Lower lobe of right lung (tissue), 2 donors: ENCODE measurements around the gene PDZD4. TPM values are rescaled to one million over a fixed set of nuclear protein-coding genes. Genes with fewer than 3 reads are reported as not detected.

ENCODE experiments used
- ATAC-seq, 2 donors: fragments of 200-7000 bp; cut with Tn5 transposase; one replicate each; pipeline ENCODE4 v1.9.1; 2020 to 2022; ENCODE audit warnings: mild to moderate bottlenecking in 2 of 2, moderate library complexity in 2 of 2
- DNase-seq: peaks from one replicate; pipeline ENCODE4 v3.0.0-alpha.2; 2020
- H3K27ac ChIP-seq: fragments of 200-600 bp; one replicate; pipeline ENCODE4 v1.8.0; 2022
- H3K27me3 ChIP-seq: fragments of 200-600 bp; one replicate; pipeline ENCODE4 v1.8.0; 2022; ENCODE audit warnings: low read depth
- H3K36me3 ChIP-seq: fragments of 200-600 bp; one replicate; pipeline ENCODE4 v1.8.0; 2022; ENCODE audit warnings: mild to moderate bottlenecking
- H3K4me1 ChIP-seq: fragments of 200-600 bp; one replicate; pipeline ENCODE4 v1.8.0; 2022
- H3K4me3 ChIP-seq: fragments of 200-600 bp; one replicate; pipeline ENCODE4 v1.8.0; 2022; ENCODE audit warnings: mild to moderate bottlenecking
- H3K9me3 ChIP-seq: fragments of 200-600 bp; one replicate; pipeline ENCODE4 v1.8.0; 2022
- intact Hi-C: fragments of 100-400 bp; cut with DNase I; formaldehyde crosslinking; loops from one replicate; pipeline ENCODE4 v1.11.0; 2022
- total RNA-seq: library from RNA; stranded (reverse); fragmentation: NEBNext Ultra II Directional; extraction: Animal tissue kit (Norgen Biotek cat#: 25700); gene quantifications from one replicate; pipeline ENCODE4 v1.2.1, GENCODE V29; 2021
- TF ChIP-seq, protein P1 (sequence below): fragments of 200-600 bp; IDR thresholded peaks from one replicate; pipeline ENCODE4 v1.8.0; 2022; ENCODE audit warnings: antibody characterized with exemption, mild to moderate bottlenecking
- donor health status: DM: no; HTN: yes; CAD: no; lungs with severe emphysema.

The PDZD4 gene
- total RNA-seq, 1 donor from 2014 or later, result 8.5 TPM

DNA sequence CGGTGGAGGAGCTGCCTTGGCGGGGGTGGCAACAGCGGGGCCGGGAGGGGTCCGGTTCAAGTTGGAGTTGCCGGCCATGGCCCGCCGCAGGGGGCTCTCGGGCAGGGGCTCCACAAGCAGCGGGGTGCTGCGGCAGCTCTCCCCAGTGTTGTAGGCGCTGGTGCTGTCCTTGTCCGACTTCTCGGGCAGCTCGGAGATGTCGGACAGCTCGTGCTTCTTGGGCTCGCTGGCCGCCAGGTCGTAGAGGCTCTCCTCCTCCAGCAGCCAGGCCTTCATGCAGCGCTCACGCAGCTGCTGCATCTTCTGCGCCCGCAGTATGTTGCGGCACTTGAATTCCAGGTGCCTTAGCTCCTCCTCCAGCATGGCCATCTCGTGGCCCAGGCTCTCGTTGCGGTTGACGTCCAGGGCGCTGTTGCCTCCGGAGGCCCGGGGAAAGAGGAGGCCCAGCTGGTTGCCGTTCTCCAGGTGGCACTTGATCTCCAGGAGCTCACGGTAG lies 26.2 kb downstream of the PDZD4 start:
- no peaks in the 10 kb centered on the region for H3K9me3 ChIP-seq
- intact Hi-C loops, result no loop called here
- no peak overlapping the region for H3K4me3 ChIP-seq
- TF ChIP-seq, protein P1, sequence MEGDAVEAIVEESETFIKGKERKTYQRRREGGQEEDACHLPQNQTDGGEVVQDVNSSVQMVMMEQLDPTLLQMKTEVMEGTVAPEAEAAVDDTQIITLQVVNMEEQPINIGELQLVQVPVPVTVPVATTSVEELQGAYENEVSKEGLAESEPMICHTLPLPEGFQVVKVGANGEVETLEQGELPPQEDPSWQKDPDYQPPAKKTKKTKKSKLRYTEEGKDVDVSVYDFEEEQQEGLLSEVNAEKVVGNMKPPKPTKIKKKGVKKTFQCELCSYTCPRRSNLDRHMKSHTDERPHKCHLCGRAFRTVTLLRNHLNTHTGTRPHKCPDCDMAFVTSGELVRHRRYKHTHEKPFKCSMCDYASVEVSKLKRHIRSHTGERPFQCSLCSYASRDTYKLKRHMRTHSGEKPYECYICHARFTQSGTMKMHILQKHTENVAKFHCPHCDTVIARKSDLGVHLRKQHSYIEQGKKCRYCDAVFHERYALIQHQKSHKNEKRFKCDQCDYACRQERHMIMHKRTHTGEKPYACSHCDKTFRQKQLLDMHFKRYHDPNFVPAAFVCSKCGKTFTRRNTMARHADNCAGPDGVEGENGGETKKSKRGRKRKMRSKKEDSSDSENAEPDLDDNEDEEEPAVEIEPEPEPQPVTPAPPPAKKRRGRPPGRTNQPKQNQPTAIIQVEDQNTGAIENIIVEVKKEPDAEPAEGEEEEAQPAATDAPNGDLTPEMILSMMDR, result no peak
- no peaks in the 10 kb centered on the region for H3K4me1 ChIP-seq
- no peak overlapping the region for H3K27ac ChIP-seq
- no peaks in the 10 kb centered on the region for H3K36me3 ChIP-seq
- no peak for DNase-seq
- H3K27me3 ChIP-seq, result no peaks in the 10 kb centered on the region
- no peak for ATAC-seq

GRCh38 chrX:153803211-153804099 lies 26.9 kb downstream of the PDZD4 start:
- Histone ChIP-seq H3K4me1 (no peaks in the 10 kb centered on the region), H3K4me3 (no peak overlapping the region), H3K9me3 (no peaks in the 10 kb centered on the region), H3K27ac (no peak overlapping the region), H3K27me3 (no peaks in the 10 kb centered on the region), H3K36me3 (peaks cover 2% of the 10 kb centered on the region)
- DNase-seq (no peak), ATAC-seq (no peak)
- TF ChIP-seq, protein P1, result no peak
- intact Hi-C loops, result no loop called here

DNA sequence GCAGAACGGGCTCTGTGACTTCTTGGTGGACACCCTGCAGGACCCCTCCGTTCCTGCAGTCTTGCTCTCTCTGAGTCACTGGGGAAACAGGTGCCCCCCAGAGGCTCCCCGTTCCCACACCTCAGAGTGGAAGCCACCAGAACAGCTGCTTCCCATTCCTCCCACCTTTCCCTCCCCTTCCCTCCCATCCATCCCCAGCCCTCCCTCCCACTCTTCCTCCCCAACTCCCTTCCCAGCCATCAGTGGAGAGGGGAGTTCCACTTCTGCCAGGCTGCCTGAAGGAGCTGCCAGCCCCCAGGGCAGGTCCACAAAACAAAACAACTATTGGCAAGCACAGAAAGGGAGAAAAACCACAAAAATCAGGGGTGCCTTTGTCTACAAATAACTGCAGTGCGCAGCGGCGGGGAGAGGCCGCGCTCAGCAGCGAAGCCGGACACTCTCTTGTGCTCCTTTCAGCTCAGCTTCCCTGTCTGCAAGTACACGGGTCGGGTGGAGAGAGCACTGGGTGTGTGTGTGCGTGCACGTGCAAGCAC lies 27.8 kb downstream of the PDZD4 start:
- H3K27me3 ChIP-seq, result no peaks in the 10 kb centered on the region
- TF ChIP-seq, protein P1, result no peak
- no peak overlapping the region for H3K4me3 ChIP-seq
- H3K27ac ChIP-seq, result no peak overlapping the region
- no peaks in the 10 kb centered on the region for H3K4me1 ChIP-seq
- H3K36me3 ChIP-seq, result peaks cover 11% of the 10 kb centered on the region
- H3K9me3 ChIP-seq, result no peaks in the 10 kb centered on the region
- intact Hi-C loops, result no loop called here
- no peak for ATAC-seq
- DNase-seq, result no peak

- intact Hi-C loops, result no loop called here
- ATAC-seq (no peak), DNase-seq (no peak)
- H3K9me3 ChIP-seq, result no peaks in the 10 kb centered on the region
- no peak overlapping the region for H3K4me3 ChIP-seq
- TF ChIP-seq, protein P1, result no peak
- no peak overlapping the region for H3K27ac ChIP-seq
- no peaks in the 10 kb centered on the region for H3K4me1 ChIP-seq
- H3K36me3 ChIP-seq, result peaks cover 18% of the 10 kb centered on the region
- no peaks in the 10 kb centered on the region for H3K27me3 ChIP-seq
Measured at GRCh38 chrX:153801669-153802068, 28.7 kb downstream of the PDZD4 start.

- Histone ChIP-seq H3K4me1 (peaks cover 1% of the 10 kb centered on the region), H3K36me3 (peaks cover 18% of the 10 kb centered on the region), H3K9me3 (no peaks in the 10 kb centered on the region), H3K27ac (no peak overlapping the region), H3K4me3 (no peak overlapping the region), H3K27me3 (no peaks in the 10 kb centered on the region)
- intact Hi-C loops, result no loop called here
- DNase-seq (no peak), ATAC-seq (no peak)
- TF ChIP-seq, protein P1, result no peak
Measured at GRCh38 chrX:153800746-153801145, 29.6 kb downstream of the PDZD4 start.
